Cerebellar cortex (tissue), 1 donor: Measurements from ENCODE around the gene LRRC8A.

Experiments
- DNase-seq: peaks from one replicate; pipeline ENCODE4 v3.0.0-alpha.2; 2015; ENCODE audit warnings: low spot score

The LRRC8A gene

DNA sequence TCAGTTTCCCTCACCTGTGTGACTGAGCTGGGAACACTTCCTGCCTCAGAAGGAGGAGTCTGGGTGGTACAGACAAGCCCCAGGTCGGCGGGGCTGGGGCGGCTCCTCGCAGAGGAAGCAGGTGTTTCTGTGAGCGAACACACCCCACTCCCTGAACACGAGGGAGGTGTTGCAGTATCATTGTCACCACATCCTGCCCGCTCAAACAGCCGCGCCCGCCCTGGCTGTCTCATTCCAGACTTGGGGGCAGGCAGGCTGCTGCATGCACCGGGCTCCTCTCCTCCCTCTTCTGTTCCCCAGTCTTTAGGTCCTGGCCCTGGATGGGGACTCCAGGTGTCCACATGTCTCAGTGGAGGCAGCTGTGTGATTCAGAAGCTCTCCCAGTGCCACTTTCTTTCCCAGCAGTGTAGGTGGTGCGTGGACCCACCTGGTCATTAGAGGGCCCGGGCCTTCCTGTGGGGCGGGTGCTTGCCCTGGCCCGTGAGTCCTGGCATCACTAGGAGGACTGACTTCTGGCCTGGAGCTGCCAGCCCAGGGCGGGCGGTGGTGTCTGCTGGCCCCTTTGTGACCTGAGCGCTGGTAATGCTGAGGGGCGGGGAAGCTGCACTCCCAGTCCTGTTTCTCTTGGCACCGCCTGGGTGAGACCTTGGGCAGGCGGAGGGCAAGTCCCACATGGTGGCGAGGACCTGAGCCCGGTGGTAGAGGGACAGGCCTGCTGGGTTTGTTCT is 20.6 kb downstream of the LRRC8A start:
- no peak for DNase-seq

DNA sequence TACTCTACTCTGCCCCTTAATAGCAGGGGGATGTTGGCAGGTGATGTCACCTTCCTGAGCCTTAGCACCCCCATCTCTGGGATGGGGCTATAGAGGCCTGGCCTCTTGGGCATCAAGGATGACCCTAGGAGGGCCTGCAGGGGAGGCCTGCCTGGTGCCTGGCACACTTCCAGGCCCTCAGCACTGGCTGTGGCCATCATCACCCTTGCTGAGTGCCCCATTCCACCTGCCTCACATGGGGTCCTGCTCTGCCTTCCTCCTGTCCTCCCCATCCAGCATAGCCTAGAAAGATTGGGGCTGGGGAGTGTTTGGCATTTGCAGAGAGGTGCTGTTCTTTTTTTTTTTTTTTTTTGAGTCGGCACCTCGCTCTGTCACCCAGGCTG is 21.1 kb downstream of the LRRC8A start:
- no peak for DNase-seq

DNA sequence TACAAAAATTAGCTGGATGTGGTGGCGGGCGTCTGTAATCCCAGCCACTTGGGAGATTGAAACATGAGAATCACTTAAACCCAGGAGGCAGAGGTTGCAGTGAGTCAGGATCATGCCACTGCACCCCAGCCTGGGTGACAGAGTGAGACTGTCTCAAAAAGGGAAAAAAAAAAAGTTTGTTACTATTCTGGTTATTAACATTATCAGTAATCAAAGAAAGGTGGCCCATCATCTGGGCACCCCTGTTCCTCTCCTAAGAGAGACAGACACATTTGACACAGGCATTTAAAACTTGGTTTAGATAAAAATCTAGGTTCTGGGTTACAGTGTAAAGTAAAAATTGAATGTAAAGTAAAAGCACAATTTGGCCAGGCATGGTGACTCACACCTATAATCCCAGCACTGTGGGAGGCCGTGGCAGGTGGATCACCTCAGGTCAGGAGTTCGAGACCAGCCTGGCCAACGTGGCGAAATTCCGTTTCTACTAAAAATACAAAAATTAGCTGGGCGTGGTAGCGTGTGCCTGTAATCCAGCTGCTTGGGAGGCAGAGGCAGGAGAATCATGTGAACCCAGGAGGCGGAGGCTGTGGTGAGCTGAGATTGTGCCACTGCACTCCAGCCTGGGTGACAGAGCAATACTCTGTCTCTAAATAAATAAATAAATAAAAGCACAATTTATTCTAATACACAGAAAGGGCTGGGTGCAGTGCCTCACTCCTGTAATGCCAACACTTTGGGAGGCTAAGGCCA is 22.1 kb downstream of the LRRC8A start:
- no peak for DNase-seq

DNA sequence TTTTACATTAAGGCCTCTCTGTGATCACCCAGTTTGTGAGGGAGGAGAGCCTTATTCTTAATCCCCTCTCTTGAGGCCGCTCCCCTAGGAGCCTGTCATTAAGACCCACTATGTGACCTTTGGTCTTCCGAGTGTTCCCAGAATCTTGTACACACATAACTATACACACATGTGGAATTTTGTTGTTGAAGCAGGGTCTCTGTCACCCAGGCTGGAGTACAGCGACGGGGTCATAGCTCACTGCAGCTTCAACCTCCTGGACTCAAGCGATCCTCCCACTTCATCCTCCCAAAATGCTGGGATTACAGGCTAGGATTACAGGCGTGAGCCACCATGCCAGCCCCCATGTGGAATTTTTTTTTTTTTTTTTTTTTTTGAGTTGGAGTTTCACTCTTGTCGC is 24.0 kb downstream of the LRRC8A start:
- DNase-seq, result no peak

DNA sequence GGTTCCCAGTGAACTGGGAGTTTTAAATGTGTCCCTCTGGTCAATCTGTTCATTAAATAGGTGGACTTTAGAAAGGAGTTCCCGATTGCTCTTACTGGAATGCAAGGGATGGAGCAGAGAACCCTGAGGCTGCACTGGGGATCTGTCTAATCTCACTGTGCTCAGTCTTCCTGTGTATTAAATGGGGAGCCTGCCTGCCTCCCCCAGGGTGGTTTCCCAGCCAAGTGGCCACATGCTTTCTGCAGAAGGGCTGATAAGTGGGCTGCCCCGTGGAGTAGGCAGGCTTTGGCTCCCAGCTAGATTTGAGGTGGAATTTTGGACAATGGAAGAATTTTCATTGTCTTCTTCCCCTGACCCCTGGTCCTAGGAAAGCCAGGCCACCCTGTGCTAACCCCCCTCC is 24.8 kb downstream of the LRRC8A start:
- no peak for DNase-seq

DNA sequence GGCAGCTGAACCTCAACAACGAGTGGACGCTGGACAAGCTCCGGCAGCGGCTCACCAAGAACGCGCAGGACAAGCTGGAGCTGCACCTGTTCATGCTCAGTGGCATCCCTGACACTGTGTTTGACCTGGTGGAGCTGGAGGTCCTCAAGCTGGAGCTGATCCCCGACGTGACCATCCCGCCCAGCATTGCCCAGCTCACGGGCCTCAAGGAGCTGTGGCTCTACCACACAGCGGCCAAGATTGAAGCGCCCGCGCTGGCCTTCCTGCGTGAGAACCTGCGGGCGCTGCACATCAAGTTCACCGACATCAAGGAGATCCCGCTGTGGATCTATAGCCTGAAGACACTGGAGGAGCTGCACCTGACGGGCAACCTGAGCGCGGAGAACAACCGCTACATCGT is 26.4 kb downstream of the LRRC8A start:
- DNase-seq, result no peak

DNA sequence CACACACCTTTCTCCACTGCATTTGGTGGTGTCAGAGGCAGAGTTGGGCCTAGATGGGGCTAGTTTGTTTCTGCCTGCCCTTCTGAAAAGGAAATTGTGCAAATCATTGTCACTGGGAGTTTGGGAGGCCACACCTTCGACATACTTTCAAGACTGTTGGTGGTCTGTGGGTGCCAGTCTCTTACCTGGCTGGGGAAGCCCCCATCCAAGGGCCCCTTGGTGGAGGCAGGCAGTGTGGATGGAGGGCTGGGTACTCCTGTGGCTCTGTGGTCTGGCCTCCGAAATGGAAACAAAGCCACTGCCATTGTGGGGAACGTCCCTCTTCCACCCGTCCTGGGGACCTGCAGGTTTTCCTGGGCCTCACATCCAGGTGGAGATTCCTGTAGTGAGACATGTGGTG is 27.9 kb downstream of the LRRC8A start:
- DNase-seq, result no peak

DNA sequence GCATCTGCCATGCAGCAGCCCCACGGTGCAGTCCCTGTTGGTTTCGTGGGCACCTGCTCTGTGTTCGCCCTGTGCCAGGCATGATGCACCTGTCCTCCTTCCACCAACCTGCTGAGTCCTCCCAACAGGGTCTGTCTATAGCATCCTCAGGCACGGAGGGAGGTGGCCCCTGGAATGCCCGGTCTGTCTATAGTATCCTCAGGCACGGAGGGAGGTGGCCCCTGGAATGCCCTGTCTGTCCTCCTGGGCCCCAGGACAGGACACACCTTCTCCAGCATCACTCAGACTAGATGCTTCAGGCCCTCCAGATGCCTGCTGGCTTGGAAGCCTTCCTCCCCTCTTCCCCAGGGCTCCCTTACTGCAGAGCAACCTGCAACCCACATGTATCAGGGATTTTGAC is 29.0 kb downstream of the LRRC8A start:
- DNase-seq, result no peak

DNA sequence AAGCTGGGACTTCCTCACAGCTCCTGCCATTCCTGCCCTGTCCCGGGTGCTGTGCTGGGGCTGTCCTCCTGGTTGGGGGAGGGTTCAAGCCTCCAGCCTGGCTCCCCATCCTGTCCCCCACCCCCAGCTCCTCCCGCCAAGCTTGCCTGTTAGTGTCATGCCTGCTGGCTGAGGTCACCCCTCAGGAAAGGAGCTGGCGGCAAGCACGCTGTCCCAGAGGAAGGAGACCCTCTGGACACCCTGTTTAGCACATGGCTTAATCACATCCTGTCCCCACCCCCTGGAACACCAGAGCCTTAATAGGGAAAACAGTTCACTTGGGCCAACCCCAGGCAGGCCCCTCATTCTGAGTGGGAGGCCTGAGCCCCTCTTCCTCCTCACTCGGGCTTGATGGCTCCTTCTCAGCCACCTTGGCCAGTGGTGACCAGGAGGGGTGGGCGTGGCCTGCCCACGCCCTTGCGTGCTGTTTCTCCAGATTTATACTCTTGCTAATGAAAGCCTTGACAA is 29.6 kb downstream of the LRRC8A start:
- DNase-seq, result no peak

DNA sequence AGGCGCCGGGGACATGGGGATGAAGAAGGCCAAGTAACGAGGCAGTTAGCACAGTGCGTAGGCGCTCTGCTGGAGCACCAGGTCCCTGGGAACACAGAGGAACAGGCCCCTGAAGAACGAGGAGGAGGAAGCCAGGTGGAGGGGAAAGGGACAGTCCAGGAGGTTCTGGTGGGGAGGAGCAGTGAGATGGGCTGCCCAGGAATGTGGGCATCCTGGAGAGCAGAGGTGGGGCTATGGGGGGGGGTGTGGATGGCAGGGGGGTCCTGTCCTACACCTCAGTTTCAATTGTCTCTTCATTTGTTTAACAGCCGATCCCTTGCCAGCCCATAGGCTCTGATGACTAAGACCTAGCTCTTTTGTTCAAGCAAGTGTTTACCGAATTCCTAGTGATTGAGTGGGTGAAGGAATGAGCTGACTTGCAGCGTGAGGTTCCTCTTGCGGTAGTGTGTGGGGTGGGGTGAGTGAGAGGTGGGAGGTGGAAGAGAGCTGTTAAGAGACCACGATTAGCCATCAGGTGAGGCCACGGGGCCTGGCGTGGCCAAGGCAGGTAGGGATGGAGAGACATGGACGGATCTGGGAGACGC is 30.4 kb downstream of the LRRC8A start:
- DNase-seq, result no peak

DNA sequence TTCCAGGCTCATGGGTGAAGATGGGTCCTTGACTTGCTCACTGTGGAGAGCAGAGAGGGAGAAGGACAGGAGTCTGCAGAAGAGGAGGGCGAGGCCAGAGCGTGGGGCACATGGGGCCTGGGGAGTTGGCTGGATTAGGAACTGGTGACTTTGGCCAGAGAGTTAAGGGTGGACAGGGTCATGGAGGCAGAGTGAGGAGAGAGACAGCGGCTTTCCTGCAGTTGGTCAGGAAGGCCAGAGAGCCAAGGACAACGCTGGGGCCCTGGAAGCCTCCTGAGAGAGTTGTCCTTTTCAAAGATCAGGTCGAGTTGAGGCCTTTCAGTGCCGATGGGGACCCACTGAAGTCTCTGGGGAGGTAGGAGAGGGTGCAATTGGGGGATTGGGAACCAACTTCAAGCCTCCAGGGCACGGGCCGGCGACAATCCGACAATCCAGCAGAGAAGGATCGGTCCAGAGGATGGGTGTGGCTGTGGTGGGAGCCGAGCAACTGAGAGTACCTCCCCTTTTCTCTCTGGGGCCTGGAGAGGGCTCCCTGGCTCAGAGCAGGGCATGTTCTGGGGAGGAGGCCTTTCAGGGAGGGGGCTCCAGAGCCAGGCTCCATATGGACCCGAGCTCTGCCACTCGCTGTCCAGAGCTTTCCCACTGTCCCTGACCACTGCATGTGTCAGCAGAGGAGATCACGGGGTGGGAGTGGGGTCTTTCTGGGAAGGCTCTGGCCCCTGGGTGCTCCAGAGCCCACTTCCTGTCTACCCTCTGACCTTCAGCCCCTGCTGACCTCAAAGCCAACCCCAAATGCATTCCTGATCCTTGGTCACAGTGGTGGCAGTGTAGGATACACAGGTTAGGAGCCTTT is 31.3 kb downstream of the LRRC8A start:
- DNase-seq, result no peak

DNA sequence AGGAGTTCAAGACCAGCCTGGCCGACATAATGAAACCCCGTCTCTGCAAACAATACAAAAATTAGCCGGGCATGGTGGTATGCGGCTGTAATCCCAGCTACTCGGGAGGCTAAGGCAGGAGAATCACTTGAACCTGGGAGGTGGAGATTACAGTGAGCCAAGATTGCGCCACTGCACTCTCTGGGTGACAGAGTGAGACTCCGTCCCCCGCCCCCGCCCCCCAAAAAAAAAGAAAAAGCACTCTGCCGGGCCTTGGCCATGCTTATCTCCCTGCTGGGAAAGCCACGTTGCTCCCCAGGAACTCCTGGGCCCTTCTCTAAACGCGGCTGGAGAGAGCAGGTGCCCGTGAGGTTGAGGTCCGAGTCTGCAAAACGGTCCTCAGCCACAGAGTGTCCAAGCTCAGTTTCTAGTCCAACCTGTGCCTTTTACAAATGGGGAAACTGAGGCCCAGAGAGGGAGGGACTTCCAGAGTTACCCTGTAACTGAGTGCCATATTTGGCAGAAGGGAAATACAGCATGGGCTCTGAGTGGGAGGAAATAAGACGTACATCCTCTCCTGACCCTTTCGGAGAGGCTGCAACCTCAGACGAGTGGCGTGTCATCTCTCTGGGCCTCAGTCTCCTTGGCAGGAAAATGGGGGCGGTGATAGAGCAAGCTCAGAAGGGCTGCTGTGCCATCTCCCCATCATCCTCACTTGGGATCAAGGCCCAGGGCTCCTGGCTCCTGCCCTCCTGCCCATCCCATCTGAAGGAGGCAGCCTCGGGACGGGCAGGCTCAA is 32.3 kb downstream of the LRRC8A start:
- DNase-seq, result no peak

DNA sequence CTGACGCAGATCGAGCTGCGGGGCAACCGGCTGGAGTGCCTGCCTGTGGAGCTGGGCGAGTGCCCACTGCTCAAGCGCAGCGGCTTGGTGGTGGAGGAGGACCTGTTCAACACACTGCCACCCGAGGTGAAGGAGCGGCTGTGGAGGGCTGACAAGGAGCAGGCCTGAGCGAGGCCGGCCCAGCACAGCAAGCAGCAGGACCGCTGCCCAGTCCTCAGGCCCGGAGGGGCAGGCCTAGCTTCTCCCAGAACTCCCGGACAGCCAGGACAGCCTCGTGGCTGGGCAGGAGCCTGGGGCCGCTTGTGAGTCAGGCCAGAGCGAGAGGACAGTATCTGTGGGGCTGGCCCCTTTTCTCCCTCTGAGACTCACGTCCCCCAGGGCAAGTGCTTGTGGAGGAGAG is 34.3 kb downstream of the LRRC8A start:
- peak; percentile 62 for DNase-seq

DNA sequence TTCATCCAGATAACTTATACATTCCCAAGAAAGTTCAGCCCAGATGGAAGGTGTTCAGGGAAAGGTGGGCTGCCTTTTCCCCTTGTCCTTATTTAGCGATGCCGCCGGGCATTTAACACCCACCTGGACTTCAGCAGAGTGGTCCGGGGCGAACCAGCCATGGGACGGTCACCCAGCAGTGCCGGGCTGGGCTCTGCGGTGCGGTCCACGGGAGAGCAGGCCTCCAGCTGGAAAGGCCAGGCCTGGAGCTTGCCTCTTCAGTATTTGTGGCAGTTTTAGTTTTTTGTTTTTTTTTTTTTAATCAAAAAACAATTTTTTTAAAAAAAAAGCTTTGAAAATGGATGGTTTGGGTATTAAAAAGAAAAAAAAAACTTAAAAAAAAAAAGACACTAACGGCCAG is 34.8 kb downstream of the LRRC8A start:
- no peak for DNase-seq

DNA sequence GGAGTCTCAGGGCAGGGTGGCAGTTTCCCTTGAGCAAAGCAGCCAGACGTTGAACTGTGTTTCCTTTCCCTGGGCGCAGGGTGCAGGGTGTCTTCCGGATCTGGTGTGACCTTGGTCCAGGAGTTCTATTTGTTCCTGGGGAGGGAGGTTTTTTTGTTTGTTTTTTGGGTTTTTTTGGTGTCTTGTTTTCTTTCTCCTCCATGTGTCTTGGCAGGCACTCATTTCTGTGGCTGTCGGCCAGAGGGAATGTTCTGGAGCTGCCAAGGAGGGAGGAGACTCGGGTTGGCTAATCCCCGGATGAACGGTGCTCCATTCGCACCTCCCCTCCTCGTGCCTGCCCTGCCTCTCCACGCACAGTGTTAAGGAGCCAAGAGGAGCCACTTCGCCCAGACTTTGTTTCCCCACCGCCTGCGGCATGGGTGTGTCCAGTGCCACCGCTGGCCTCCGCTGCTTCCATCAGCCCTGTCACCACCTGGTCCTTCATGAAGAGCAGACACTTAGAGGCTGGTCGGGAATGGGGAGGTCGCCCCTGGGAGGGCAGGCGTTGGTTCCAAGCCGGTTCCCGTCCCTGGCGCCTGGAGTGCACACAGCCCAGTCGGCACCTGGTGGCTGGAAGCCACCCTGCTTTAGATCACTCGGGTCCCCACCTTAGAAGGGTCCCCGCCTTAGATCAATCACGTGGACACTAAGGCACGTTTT is 35.4 kb downstream of the LRRC8A start:
- DNase-seq, result peak; percentile 72

DNA sequence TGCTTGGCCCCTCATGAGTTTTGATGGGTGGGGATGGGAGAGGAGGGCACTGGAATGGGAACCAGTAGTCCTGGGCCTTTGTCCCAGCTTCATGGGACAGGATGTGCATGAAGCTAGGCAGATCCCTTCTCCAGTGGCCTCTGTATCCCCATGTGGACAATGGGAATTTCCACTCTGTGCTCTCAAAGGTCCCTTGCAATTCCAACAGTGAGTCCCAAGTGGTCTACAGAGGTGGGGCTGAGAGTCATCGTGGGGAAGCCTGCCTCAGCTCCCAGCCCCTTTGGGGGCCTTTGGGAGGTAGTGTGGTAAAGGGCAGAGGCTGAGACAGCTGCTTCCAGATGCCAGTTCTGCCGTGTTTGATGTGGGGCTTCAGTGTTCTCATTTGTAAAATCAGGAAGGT is 37.0 kb downstream of the LRRC8A start:
- no peak for DNase-seq

DNA sequence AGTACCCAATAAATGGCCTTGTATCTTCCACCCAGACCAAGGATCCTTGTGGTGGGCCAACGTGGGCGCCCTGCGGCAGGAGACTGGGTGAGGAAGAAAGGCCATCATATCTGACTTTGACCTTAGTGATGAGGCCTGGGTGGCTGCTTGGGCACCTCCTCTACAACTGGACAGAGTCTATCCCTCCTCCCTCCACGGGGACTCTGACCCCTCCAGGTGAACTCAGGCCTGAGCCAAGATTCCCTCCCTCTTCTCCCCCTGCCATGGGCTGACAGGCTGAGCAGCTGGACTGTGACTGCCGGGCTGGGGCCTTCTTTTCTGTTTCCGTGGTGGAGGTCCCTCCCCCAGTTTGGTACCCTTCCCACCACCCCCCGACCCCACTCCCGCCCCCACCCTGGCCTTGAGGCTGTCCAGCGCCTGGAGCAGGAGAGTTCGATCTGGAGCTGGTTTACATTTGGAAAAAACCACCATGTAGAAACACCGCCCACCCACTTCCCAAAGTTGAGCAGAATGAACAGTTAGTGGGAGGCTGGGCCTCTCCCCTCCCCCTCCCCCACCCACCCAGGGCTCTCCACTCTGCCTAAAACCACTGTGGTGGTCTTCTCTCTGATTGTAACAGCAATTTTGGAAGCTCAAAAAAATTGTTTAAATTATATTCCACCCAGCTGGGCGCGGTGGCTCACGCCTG is 37.6 kb downstream of the LRRC8A start:
- DNase-seq, result no peak

DNA sequence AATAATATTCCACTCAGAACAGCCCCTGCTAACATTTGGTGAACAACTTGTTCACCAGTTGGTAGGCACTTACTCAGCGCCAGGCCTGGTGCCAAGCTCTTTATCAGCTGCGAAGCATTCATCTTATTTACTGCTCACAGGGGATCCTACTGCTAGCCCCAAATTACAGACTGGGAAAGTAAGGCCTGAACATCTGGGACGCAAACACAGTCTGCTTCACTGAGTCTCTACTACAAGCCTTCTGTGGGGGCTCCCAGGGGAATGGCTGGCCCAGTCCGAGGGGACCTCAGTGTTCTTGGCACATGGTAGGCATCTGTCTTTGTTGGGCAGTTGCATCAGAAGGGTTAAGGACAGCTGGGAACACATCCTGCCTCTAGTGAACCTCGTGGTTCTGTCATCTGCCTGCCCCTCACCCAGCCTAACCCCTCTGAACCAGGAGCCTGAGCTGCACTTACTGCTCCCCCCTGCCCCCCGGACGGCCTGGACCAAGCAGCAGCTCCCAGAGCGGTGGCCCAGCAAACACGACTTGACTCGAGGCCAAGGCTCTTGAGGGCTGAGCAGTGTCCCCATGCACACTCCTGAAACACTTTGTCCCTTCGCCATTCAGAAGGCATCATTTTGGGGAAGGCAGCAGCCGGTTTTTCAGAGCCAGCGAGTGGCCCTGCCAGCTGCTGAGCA is 38.6 kb downstream of the LRRC8A start, which contains the start of gene PHYHD1:
Gene PHYHD1 (plus strand): TSS at position 602 of the 678 bp plus-strand sequence. CDS start 1,342 bp downstream, outside the sequence.
- DNase-seq, result peak; percentile 39
